Osteoblast (primary cell): ENCODE data around the gene SOBP. TPM values are rescaled to one million over a fixed set of nuclear protein-coding genes. Genes with fewer than 3 reads are reported as not detected.

Experiments used
- DNase-seq: peaks from one replicate; pipeline ENCODE4 v3.0.0; 2011; ENCODE audit warnings: low spot score, mixed read lengths; ENCODE audit not compliant: insufficient read length; ENCODE audit errors: missing footprints
- H2AFZ ChIP-seq: 2 replicates; pipeline ENCODE4 v1.6.0; 2011; ENCODE audit warnings: mild to moderate bottlenecking, low read length
- H3K27ac ChIP-seq: 2 replicates; pipeline ENCODE4 v1.5.1; 2011; ENCODE audit warnings: mild to moderate bottlenecking, low read depth, low read length, moderate library complexity
- H3K27me3 ChIP-seq: 2 replicates; pipeline ENCODE4 v1.6.0; 2012; ENCODE audit warnings: mild to moderate bottlenecking, control low read depth, inconsistent platforms, low read length, moderate library complexity; ENCODE audit not compliant: insufficient read depth
- H3K36me3 ChIP-seq: 2 replicates; pipeline ENCODE4 v1.5.1; 2011; ENCODE audit warnings: mild to moderate bottlenecking, low read length, control low read depth, moderate library complexity; ENCODE audit not compliant: insufficient read depth
- H3K4me1 ChIP-seq: 2 replicates; pipeline ENCODE4 v1.5.1; 2011; ENCODE audit warnings: mild to moderate bottlenecking, low read length, control low read depth, moderate library complexity; ENCODE audit not compliant: insufficient read depth
- H3K4me2 ChIP-seq: 2 replicates; pipeline ENCODE4 v1.6.0; 2011; ENCODE audit warnings: mild to moderate bottlenecking, low read length; ENCODE audit not compliant: insufficient read depth
- H3K4me3 ChIP-seq: fragments of 200-600 bp; sonication (generic); 3 replicates; pipeline ENCODE4 v1.5.1; 2012; ENCODE audit warnings: mild to moderate bottlenecking, low read length, inconsistent platforms; ENCODE audit not compliant: insufficient read depth
- H3K79me2 ChIP-seq: 2 replicates; pipeline ENCODE4 v1.6.0; 2012; ENCODE audit warnings: mild to moderate bottlenecking, low read length, control low read depth, inconsistent platforms; ENCODE audit not compliant: insufficient read depth
- H3K9me3 ChIP-seq: 2 replicates; pipeline ENCODE4 v1.5.1; 2011; ENCODE audit warnings: low read depth, low read length, control low read depth
- H4K20me1 ChIP-seq: 2 replicates; pipeline ENCODE4 v1.6.0; 2012; ENCODE audit warnings: mild to moderate bottlenecking, low read length, control low read depth; ENCODE audit not compliant: insufficient read depth
- CTCF ChIP-seq: IDR thresholded peaks from 2 replicates; pipeline ENCODE4 v1.5.1; 2011; ENCODE audit warnings: mild to moderate bottlenecking, low read depth, low read length, moderate library complexity; ENCODE audit errors: extremely low read depth
- total RNA-seq: library from RNA; depleted of rRNA; stranded (reverse); fragments of >200 nt; gene quantifications from 2 replicates; pipeline ENCODE4 v1.2.3, GENCODE V29; 2012

SOBP gene
- total RNA-seq, 1 donor: 3.6 TPM

- Histone ChIP-seq H3K36me3 (no peaks in the 10 kb centered on the region), H3K79me2 (no peaks in the 10 kb centered on the region), H3K4me2 (no peak overlapping the region), H3K27ac (no peak overlapping the region), H3K27me3 (peaks cover 2% of the 10 kb centered on the region), H3K4me3 (no peak overlapping the region), H3K9me3 (no peaks in the 10 kb centered on the region), H2AFZ (no peak overlapping the region), H4K20me1 (no peaks in the 10 kb centered on the region), H3K4me1 (no peaks in the 10 kb centered on the region)
- no peak for TF ChIP-seq CTCF
- DNase-seq: no peak
These were observed 50.0 kb downstream of the SOBP start for GRCh38 chr6:107539849-107540464.

- no peak for DNase-seq
- Histone ChIP-seq H3K4me1 (no peaks in the 10 kb centered on the region), H3K4me2 (no peak overlapping the region)
These were observed 50.5 kb downstream of the SOBP start for GRCh38 chr6:107540465-107540857.

GRCh38 chr6:107542192-107542668 is 52.3 kb downstream of the SOBP start:
- Histone ChIP-seq H2AFZ (no peak overlapping the region), H3K4me2 (no peak overlapping the region), H3K4me3 (no peak overlapping the region), H3K36me3 (no peaks in the 10 kb centered on the region), H4K20me1 (no peaks in the 10 kb centered on the region), H3K79me2 (no peaks in the 10 kb centered on the region), H3K9me3 (no peaks in the 10 kb centered on the region), H3K4me1 (no peaks in the 10 kb centered on the region), H3K27me3 (peaks cover 2% of the 10 kb centered on the region), H3K27ac (no peak overlapping the region)
- DNase-seq: no peak
- no peak for TF ChIP-seq CTCF

More at GRCh38 chr6:107540465-107540857, 50.5 kb downstream of the SOBP start:
- Histone ChIP-seq H3K4me3 (no peak overlapping the region), H3K27ac (no peak overlapping the region), H3K79me2 (no peaks in the 10 kb centered on the region), H3K27me3 (peaks cover 2% of the 10 kb centered on the region), H3K36me3 (no peaks in the 10 kb centered on the region), H2AFZ (no peak overlapping the region), H4K20me1 (no peaks in the 10 kb centered on the region), H3K9me3 (no peaks in the 10 kb centered on the region)
- TF ChIP-seq CTCF: no peak

- no peaks in the 10 kb centered on the region for H3K4me1 ChIP-seq
- H2AFZ ChIP-seq: no peak overlapping the region
- no peak for DNase-seq
- no peak overlapping the region for H3K4me2 ChIP-seq
- H3K27me3 ChIP-seq: peaks cover 2% of the 10 kb centered on the region
- no peak overlapping the region for H3K4me3 ChIP-seq
- H4K20me1 ChIP-seq: no peaks in the 10 kb centered on the region
- H3K36me3 ChIP-seq: no peaks in the 10 kb centered on the region
- H3K9me3 ChIP-seq: no peaks in the 10 kb centered on the region
- no peak for TF ChIP-seq CTCF
- H3K79me2 ChIP-seq: no peaks in the 10 kb centered on the region
- no peak overlapping the region for H3K27ac ChIP-seq
These were observed 53.2 kb downstream of the SOBP start for GRCh38 chr6:107543088-107543487.
